ENCODE measurements around the gene EML3.

DNA sequence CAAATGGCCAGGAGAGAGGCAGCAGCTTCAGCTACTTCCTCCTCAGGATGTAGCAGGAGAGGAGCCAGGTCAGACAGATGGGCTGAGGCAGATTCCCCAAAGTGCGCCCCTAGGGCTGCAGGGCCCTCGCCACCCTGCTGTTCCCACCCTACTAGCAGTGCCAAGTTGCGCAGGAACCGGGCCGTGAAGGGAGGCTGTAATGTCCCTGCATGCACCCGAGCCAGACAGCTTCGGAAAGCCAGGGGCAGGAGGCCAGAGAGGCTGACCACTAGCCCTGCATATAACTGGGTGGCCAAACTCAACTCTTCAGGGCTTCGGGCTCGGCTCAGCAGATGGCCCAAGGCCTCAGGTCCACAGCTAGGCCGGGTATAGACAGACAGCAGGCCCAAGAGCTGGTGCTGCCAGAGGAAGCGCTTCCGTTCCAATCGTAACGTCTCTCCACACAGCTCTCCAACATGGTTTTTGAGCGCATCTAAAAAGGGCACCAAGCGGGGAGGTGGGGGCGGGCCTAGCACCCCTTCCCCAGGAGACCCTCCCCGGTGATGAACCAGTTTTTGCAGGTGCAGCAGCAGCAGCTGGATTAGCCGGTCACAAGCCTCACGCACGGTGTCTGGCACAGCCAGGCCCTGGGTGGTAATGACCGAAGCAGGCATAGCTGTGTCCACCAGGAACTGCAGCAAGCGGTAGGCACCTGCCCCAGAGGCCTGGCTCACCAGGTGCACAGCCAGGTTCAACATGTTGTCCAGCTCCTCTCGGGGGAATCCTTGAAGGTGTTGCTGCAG, 35.8 kb upstream of the EML3 start:
- TF ChIP-seq MYC (IDR thresholded peaks at IDR 0.05; ENCODE audit: borderline replicate concordance, low read length) = no peak
- no peak for TF ChIP-seq REST (IDR thresholded peaks at IDR 0.05)
- TF ChIP-seq TFCP2L1 (CRISPR knock-in tag; IDR thresholded peaks at IDR 0.05) = no peak
- no peak for TF ChIP-seq CTCF (IDR thresholded peaks at IDR 0.05)
- no peak for TF ChIP-seq RARB (CRISPR knock-in tag; IDR thresholded peaks at IDR 0.05)
- no peak for TF ChIP-seq CBX8 (IDR thresholded peaks at IDR 0.05)

Data from A549 (cell line).